H9 (cell line): ENCODE measurements around the gene SCO2. TPM values are rescaled to one million over a fixed set of nuclear protein-coding genes. Genes with fewer than 3 reads are reported as not detected.

ENCODE experiments used
- DNase-seq: peaks from one replicate; pipeline ENCODE4 v3.0.0-alpha.2; 2017
- H2AFZ ChIP-seq: one replicate; pipeline ENCODE4 v1.6.1; 2013; ENCODE audit warnings: mild to moderate bottlenecking, low read length, control low read depth, moderate library complexity
- H2AK5ac ChIP-seq: 2 replicates; pipeline ENCODE4 v1.6.1; 2013; ENCODE audit warnings: low read length, control low read depth, mixed read lengths; ENCODE audit not compliant: insufficient read length
- H2BK120ac ChIP-seq: one replicate; pipeline ENCODE4 v1.6.1; 2013; ENCODE audit warnings: low read depth, mild to moderate bottlenecking, low read length, control low read depth, inconsistent platforms; ENCODE audit not compliant: poor library complexity, severe bottlenecking
- H2BK12ac ChIP-seq: 2 replicates; pipeline ENCODE4 v1.6.1; 2013; ENCODE audit warnings: low read length, control low read depth, mixed read lengths, low read depth; ENCODE audit not compliant: insufficient read length
- H2BK15ac ChIP-seq: 2 replicates; pipeline ENCODE4 v1.6.1; 2013; ENCODE audit warnings: low read depth, low read length, control low read depth
- H2BK20ac ChIP-seq: one replicate; pipeline ENCODE4 v1.6.1; 2013; ENCODE audit warnings: low read depth, mild to moderate bottlenecking, low read length, control low read depth, inconsistent platforms; ENCODE audit not compliant: poor library complexity, severe bottlenecking
- H2BK5ac ChIP-seq: 2 replicates; pipeline ENCODE4 v1.6.1; 2013; ENCODE audit warnings: low read length, control low read depth, mixed read lengths; ENCODE audit not compliant: insufficient read length
- H3K14ac ChIP-seq: 2 replicates; pipeline ENCODE4 v1.6.1; 2013; ENCODE audit warnings: low read length, control low read depth; ENCODE audit not compliant: insufficient read depth
- H3K18ac ChIP-seq: 2 replicates; pipeline ENCODE4 v1.6.1; 2013; ENCODE audit warnings: low read depth, mild to moderate bottlenecking, mixed read lengths, low read length, control low read depth; ENCODE audit not compliant: insufficient read length
- H3K23ac ChIP-seq: 2 replicates; pipeline ENCODE4 v1.6.1; 2013; ENCODE audit warnings: low read length, control low read depth, mixed read lengths, low read depth; ENCODE audit not compliant: insufficient read length
- H3K23me2 ChIP-seq: 2 replicates; pipeline ENCODE4 v1.6.1; 2013; ENCODE audit warnings: low read depth, mild to moderate bottlenecking, mixed read lengths, low read length, control low read depth; ENCODE audit not compliant: insufficient read length, poor library complexity, severe bottlenecking
- H3K27ac ChIP-seq: 2 replicates; pipeline ENCODE4 v1.5.1; 2013; ENCODE audit warnings: low read length, control low read depth, mixed read lengths, low read depth; ENCODE audit not compliant: insufficient read length
- H3K27me3 ChIP-seq: 2 replicates; pipeline ENCODE4 v1.6.1; 2013; ENCODE audit warnings: low read length, control low read depth, inconsistent platforms; ENCODE audit not compliant: insufficient read depth
- H3K4ac ChIP-seq: 2 replicates; pipeline ENCODE4 v1.6.1; 2013; ENCODE audit warnings: low read depth, mild to moderate bottlenecking, control low read depth, inconsistent platforms, low read length, moderate library complexity
- H3K4me1 ChIP-seq: 2 replicates; pipeline ENCODE4 v1.6.1; 2013; ENCODE audit warnings: low read length, control low read depth, inconsistent platforms; ENCODE audit not compliant: insufficient read depth
- H3K4me2 ChIP-seq: 2 replicates; pipeline ENCODE4 v1.6.1; 2013; ENCODE audit warnings: low read length, control low read depth, mixed read lengths; ENCODE audit not compliant: insufficient read length, insufficient read depth
- H3K56ac ChIP-seq: 2 replicates; pipeline ENCODE4 v1.6.1; 2013; ENCODE audit warnings: low read depth, mild to moderate bottlenecking, mixed read lengths, low read length, control low read depth; ENCODE audit not compliant: insufficient read length
- H3K79me1 ChIP-seq: 2 replicates; pipeline ENCODE4 v1.6.1; 2013; ENCODE audit warnings: low read depth, mild to moderate bottlenecking, moderate library complexity, low read length, control low read depth, inconsistent platforms; ENCODE audit not compliant: insufficient read depth, poor library complexity, severe bottlenecking
- H3K79me2 ChIP-seq: 2 replicates; pipeline ENCODE4 v1.6.1; 2013; ENCODE audit warnings: low read length, control low read depth, inconsistent platforms; ENCODE audit not compliant: insufficient read depth
- H3K9ac ChIP-seq: 2 replicates; pipeline ENCODE4 v1.6.1; 2013; ENCODE audit warnings: low read length, control low read depth, mixed read lengths; ENCODE audit not compliant: insufficient read length; ENCODE audit errors: extremely low read depth
- H3K9me3 ChIP-seq: one replicate; pipeline ENCODE4 v1.6.1; 2013; ENCODE audit warnings: low read depth, low read length, inconsistent platforms; ENCODE audit not compliant: control insufficient read depth
- H3T11ph ChIP-seq: one replicate; pipeline ENCODE4 v1.6.1; 2013; ENCODE audit warnings: mild to moderate bottlenecking, low read length, control low read depth, inconsistent platforms
- H4K20me1 ChIP-seq: one replicate; pipeline ENCODE4 v1.6.1; 2013; ENCODE audit not compliant: control insufficient read depth, insufficient read length, insufficient read depth
- H4K5ac ChIP-seq: 2 replicates; pipeline ENCODE4 v1.6.1; 2013; ENCODE audit warnings: low read depth, mild to moderate bottlenecking, mixed read lengths, low read length, control low read depth; ENCODE audit not compliant: insufficient read length
- H4K8ac ChIP-seq: replicated peaks from 2 replicates; pipeline ENCODE4 v1.6.1; 2013; ENCODE audit warnings: low read length, control low read depth, mixed read lengths, low read depth; ENCODE audit not compliant: insufficient read length
- H4K91ac ChIP-seq: 2 replicates; pipeline ENCODE4 v1.6.1; 2013; ENCODE audit warnings: low read depth, mild to moderate bottlenecking, moderate library complexity, mixed read lengths, low read length, control low read depth; ENCODE audit not compliant: insufficient read length
- H3K27ac Mint-ChIP-seq, 3 experiments: 2 replicates in 2 of 3; 3 replicates in 1 of 3; pipeline ENCODE4 v1.8.0; 2020 to 2021; ENCODE audit warnings: mixed read lengths in 3 of 3, mild to moderate bottlenecking in 1 of 3, moderate library complexity in 1 of 3
- H3K27me3 Mint-ChIP-seq: 2 replicates; pipeline ENCODE4 v1.8.0; 2021; ENCODE audit warnings: low read depth, mild to moderate bottlenecking, moderate library complexity, mixed read lengths
- H3K36me3 Mint-ChIP-seq, 3 experiments: 2 replicates in 2 of 3; 3 replicates in 1 of 3; pipeline ENCODE4 v1.8.0; 2020 to 2021; ENCODE audit warnings: low read depth in 3 of 3, mixed read lengths in 3 of 3; ENCODE audit not compliant: insufficient read depth in 1 of 3
- H3K4me1 Mint-ChIP-seq, 2 experiments: 2 replicates each; pipeline ENCODE4 v1.8.0; 2020; ENCODE audit warnings: mixed read lengths in 2 of 2
- H3K4me3 Mint-ChIP-seq, 2 experiments: 2 replicates in 1 of 2; 3 replicates in 1 of 2; pipeline ENCODE4 v1.8.0; 2020 to 2021; ENCODE audit warnings: mild to moderate bottlenecking in 2 of 2, mixed read lengths in 2 of 2, moderate library complexity in 1 of 2
- H3K9me3 Mint-ChIP-seq, 2 experiments: 2 replicates in 1 of 2; 3 replicates in 1 of 2; pipeline ENCODE4 v1.8.0; 2020; ENCODE audit warnings: mild to moderate bottlenecking in 2 of 2, mixed read lengths in 2 of 2, moderate library complexity in 1 of 2
- CTCF ChIP-seq: fragments of 200-600 bp; sonication (generic); conservative IDR thresholded peaks from 3 replicates; pipeline ENCODE4 v1.8.0; 2021; ENCODE audit warnings: antibody characterized with exemption, mild to moderate bottlenecking
- WGBS: extraction: QIAGEN DNeasy Blood & Tissue Kit; methylation state at CpG from one replicate; pipeline ENCODE4 v1.1.7; 2013; ENCODE audit warnings: missing lambda C conversion rate, low lambda C conversion rate, mixed read lengths; ENCODE audit not compliant: insufficient read length; ENCODE audit errors: extremely low coverage; 5-methylcytosine and 5-hydroxymethylcytosine counted together
- total RNA-seq: library from RNA; stranded (reverse); gene quantifications from 2 replicates; pipeline ENCODE4 v1.2.1, GENCODE V29; 2021

SCO2 gene
- total RNA-seq, 1 experiment from 2014 or later: 3.3 TPM

GRCh38 chr22:50477923-50478322 is 47.5 kb downstream of the SCO2 start:
- Histone ChIP-seq H3K9me3 (no peaks in the 10 kb centered on the region), H3T11ph (no peak overlapping the region), H2AFZ (no peak overlapping the region), H3K18ac (no peak overlapping the region), H2BK120ac (no peak overlapping the region), H3K27me3 (peaks cover 9% of the 10 kb centered on the region; the same call in 1 of the 2 replicates), H3K4ac (no peak overlapping the region), H3K79me1 (peaks cover 8% of the 10 kb centered on the region), H3K27ac (no peak overlapping the region), H3K79me2 (peaks cover 9% of the 10 kb centered on the region; the same call in 1 of the 2 replicates), H4K8ac (no peak overlapping the region), H3K4me2 (no peak overlapping the region), H2BK12ac (no peak overlapping the region), H3K9ac (no peak overlapping the region), H3K23ac (no peak overlapping the region), H3K4me1 (no peaks in the 10 kb centered on the region; the same call in 1 of the 2 replicates), H3K14ac (no peak overlapping the region), H3K23me2 (peaks cover 18% of the 10 kb centered on the region), H2BK5ac (no peak overlapping the region), H4K91ac (no peak overlapping the region), H2AK5ac (no peak overlapping the region), H4K5ac (no peak overlapping the region), H2BK15ac (no peak overlapping the region), H3K56ac (no peak overlapping the region), H4K20me1 (peaks cover 4% of the 10 kb centered on the region), H2BK20ac (no peak overlapping the region)
- Mint-ChIP-seq H3K4me3 (no peak overlapping the region), H3K36me3 (peaks cover 0 to 6% (median 0%) of the 10 kb centered on the region in 3 experiments; a peak in 4 of 7 replicates), H3K27ac (no peak overlapping the region), H3K9me3 (no peaks in the 10 kb centered on the region), H3K4me1 (peaks cover 26 to 27% of the 10 kb centered on the region in 2 experiments), H3K27me3 (peaks cover 36% of the 10 kb centered on the region)
- no peak for TF ChIP-seq CTCF
- no CpG with 5 or more reads among the region's 12 CpGs for WGBS
- no peak for DNase-seq
